ENCODE data around the gene FAS.

FAS gene

DNA sequence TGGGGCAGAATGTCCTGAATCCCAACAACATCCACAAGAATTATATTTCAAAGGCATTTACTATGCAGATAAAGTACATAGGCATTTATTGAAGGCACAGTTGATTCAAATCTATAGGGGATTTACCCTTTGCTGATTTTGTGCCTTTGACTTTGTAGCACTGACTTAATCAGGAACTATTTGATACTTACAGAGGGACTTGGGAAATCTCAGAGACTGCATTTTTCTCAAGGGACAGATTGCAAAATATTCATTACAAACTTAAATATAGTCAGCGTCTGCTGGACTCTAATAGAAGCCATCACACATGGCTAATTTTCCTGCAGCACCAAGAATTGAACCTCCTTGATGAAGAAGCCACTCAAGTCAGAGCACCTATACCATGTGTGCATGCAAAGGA lies 44.9 kb downstream of the FAS start:
- no peak for DNase-seq (ENCODE audit: low read depth in 2 of 2)

DNA sequence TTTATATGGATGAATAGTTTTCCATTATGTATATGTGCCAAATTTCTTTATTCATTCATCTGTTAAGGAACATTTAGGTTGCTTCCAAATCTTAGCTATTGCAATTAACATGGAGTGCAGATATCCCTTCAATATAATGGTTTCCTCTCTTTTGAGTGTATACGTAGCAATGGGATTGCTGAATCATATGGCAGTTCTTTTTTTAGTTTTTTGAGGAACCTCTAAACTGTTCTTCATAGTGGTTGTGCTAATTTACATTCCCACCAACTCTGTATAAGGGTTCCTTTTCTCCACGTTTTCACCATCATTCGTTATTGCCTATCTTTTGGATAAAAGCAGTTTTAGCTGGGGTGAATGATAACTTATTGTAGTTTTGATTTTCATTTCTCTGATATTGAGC lies 46.5 kb downstream of the FAS start:
- DNase-seq (ENCODE audit: low read depth in 2 of 2): no peak

DNA sequence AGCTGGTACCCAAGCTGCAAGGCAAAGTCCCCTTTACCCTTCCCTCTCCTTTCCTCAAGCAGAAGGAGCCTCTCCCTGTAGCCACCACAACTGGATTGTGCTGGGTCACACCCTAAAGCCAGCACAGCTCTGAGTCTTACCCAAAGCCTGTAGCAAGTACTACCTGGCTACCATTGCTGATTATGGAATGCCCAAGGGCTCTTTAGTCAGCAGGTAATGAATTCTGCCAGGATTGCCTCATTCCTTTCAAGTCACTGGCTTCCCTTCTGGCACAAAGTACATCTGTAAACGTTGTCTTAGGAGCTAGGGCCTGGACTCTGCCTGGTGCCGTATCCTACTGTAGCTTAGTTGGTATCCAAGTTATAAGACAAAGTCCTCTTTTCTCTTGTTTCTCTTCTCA lies 52.0 kb downstream of the FAS start:
- DNase-seq (ENCODE audit: low read depth in 2 of 2): no peak

DNA sequence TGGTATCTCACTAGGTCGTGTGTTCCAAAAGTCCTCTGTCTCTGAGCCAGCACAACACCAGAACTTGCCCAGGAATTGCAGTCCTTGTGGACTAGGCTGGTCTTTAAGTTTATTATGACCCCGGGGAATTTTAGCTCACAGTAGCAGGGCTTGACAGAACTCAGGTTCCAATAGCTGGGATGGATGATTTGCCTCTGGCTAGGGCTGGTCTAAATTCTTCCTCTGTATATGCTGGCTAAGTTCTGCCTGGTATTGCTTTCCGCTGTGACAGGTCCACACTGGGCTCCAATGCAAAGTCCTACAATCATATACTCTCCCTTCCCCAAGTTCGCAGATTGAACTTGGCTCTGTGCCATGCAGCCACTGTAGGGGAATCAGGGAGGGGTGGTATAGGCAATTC lies 52.5 kb downstream of the FAS start:
- DNase-seq (ENCODE audit: low read depth in 2 of 2): no peak

DNA sequence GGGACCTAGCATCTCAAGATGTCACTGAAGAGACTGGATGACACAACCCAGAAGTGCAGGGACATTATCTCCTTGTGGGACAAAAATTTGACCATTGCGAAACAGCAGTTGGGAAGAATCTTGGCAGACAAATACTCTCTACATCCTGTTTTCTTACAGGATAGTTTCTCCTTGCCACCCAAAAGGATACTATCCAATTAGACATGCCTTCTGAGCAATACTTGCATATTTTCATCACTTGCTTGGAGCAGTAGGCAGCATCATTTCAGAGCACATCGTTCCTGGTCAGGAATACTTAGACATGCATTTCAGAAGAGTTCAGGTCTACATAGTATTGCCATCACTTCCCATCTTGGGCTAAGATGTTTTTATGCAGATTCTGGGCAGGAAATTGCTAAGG lies 56.8 kb downstream of the FAS start:
- DNase-seq (ENCODE audit: low read depth in 2 of 2): no peak

DNA sequence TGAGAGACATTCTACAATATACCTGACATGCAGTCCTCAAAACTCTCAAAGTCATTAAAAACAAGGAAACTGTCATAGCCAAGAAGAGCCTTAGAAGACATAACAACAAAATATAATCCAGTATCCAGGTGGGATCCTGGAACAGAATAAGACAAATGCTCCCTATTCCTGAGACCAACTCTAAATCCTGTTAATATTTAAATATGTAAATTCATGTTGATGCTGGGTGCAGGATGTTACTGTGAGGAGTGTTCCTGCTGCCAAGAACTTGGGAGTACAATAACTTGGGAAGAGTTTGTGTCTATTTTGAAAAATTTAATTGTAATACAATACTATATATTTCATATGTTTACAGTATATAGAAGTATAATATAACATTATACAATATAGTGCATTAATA lies 61.0 kb downstream of the FAS start:
- no peak for DNase-seq (ENCODE audit: low read depth in 2 of 2)

DNA sequence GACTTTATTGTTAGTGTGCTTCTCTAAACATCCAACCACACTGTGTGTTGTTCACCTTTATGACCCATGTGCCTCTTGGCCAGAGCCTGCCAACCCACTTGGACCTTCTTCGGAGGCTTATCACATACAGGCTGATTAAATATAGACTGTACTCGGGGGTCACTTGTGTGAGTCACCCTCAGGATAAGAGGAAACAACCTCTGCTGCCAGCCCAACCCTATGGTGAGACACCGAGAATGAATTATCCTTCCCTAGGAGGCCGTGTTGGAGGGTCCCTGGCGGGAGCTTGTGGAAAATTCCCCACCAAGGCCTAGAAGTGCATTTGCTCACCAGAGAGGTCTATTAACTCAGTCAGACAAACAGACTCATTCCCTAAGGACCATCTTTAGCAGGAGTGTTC lies 63.0 kb downstream of the FAS start:
- DNase-seq (ENCODE audit: low read depth in 2 of 2): no peak

DNA sequence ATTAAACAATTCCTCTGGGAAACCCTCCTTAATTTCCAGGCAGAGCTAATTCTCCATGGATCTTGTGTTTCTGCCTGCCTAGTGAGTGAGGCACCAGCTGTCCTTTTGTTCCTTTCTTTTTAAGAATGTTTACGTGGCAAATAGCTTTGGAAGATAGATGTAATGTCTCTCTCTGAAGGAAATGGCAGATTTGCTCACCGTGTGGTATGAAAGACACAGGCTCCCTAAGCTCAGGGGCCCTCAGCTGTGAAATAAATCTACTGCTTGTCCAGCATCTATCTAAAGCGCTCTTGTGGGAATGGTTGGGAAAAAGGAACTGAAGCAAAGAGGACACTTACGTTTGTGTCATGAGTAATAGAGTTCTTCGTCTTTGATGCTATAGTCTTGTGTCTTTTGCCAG lies 64.6 kb downstream of the FAS start:
- DNase-seq (ENCODE audit: low read depth in 2 of 2): no peak

GRCh38 chr10:89062861-89063260 lies 72.3 kb downstream of the FAS start:
- no peak for DNase-seq (ENCODE audit: low read depth in 2 of 2)

- no peak for DNase-seq (ENCODE audit: low read depth in 2 of 2)
Measured at GRCh38 chr10:89063465-89063864, 72.9 kb downstream of the FAS start.

- no peak for DNase-seq (ENCODE audit: low read depth in 2 of 2)
Measured at GRCh38 chr10:89064748-89065147, 74.2 kb downstream of the FAS start.

Data from stimulated activated CD8-positive, alpha-beta memory T cell treated with anti-CD3 and anti-CD28 coated beads, Interleukin-7, amount 100 ng/mL, for 1 hour (primary cell).